NT2/D1 (cell line): Measurements from ENCODE around the gene KIAA0513.

Source experiments
- SUZ12 ChIP-seq: IDR thresholded peaks from 2 replicates; pipeline ENCODE4 v1.6.1; 2011; ENCODE audit not compliant: insufficient read length, insufficient read depth; ENCODE audit errors: extremely low read depth
- YY1 ChIP-seq: IDR thresholded peaks from 2 replicates; pipeline ENCODE4 v1.6.1; 2011; ENCODE audit not compliant: insufficient read length, insufficient read depth
- ZNF274 ChIP-seq: IDR thresholded peaks from 2 replicates; pipeline ENCODE4 v1.6.1; 2011; ENCODE audit warnings: mild to moderate bottlenecking, low read depth, low read length

- no peak for TF ChIP-seq YY1
- TF ChIP-seq ZNF274 = no peak
- no peak for TF ChIP-seq SUZ12
Measured at GRCh38 chr16:84982434-84982833, 45.2 kb upstream of the KIAA0513 start.
